OCI-LY3 (cell line): ENCODE data around the gene TM9SF4.

Source experiments
- CTCF ChIP-seq: fragments of 200-600, 300-600 bp; sonication (generic); IDR thresholded peaks from 2 replicates; pipeline ENCODE4 v1.5.1; 2014; ENCODE audit warnings: antibody characterized with exemption, low read length, low read depth
- EZH2phosphoT487 ChIP-seq: fragments of 200-600 bp; shearing (Covaris generic); IDR thresholded peaks from 2 replicates; pipeline ENCODE4 v1.6.1; 2018; ENCODE audit warnings: antibody characterized with exemption, mixed run types, low read depth

GRCh38 chr20:32078322-32078721, 31.2 kb upstream of the TM9SF4 start:
- no peak for TF ChIP-seq CTCF
- no peak for TF ChIP-seq EZH2phosphoT487
